HTERT RPE-1 (cell line): ENCODE data around the gene TPRN.

Experiments
- in situ Hi-C: fragments of 300-500 bp; cut with MboI; formaldehyde crosslinking; loops from 4 replicates; pipeline ENCODE4 v1.14.3; 2020; ENCODE audit warnings: low sequenced_read_pairs

The TPRN gene

GRCh38 chr9:137163365-137163715, 37.2 kb downstream of the TPRN start:
- in situ Hi-C loops = no loop called here

DNA sequence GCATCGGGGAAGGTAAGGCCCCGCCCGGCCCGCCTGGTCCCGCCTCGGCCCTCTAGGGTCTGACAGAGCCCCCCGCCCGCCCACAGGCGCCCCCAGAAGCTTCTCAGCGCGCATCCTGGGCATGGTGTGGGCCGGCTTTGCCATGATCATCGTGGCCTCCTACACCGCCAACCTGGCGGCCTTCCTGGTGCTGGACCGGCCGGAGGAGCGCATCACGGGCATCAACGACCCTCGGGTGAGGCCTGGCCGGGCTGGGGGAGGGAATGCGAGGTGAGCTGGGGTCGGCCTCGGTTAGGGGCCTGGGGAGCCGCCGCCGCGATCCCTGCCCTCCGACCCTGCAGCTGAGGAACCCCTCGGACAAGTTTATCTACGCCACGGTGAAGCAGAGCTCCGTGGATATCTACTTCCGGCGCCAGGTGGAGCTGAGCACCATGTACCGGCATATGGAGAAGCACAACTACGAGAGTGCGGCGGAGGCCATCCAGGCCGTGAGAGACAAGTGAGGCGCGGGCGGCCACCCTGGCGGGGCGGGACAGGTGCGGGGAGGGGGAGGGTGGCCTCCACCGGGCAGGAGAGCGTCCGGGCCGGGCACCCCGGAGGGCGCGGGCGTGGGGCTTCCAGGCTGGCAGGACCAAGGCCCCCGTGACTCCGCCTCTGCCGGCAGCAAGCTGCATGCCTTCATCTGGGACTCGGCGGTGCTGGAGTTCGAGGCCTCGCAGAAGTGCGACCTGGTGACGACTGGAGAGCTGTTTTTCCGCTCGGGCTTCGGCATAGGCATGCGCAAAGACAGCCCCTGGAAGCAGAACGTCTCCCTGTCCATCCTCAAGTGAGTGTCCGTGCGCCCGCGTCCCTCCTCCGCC, 37.8 kb downstream of the TPRN start:
- in situ Hi-C loops = no loop called here

- in situ Hi-C loops = no loop called here
Measured at GRCh38 chr9:137161558-137162486, 38.7 kb downstream of the TPRN start.

DNA sequence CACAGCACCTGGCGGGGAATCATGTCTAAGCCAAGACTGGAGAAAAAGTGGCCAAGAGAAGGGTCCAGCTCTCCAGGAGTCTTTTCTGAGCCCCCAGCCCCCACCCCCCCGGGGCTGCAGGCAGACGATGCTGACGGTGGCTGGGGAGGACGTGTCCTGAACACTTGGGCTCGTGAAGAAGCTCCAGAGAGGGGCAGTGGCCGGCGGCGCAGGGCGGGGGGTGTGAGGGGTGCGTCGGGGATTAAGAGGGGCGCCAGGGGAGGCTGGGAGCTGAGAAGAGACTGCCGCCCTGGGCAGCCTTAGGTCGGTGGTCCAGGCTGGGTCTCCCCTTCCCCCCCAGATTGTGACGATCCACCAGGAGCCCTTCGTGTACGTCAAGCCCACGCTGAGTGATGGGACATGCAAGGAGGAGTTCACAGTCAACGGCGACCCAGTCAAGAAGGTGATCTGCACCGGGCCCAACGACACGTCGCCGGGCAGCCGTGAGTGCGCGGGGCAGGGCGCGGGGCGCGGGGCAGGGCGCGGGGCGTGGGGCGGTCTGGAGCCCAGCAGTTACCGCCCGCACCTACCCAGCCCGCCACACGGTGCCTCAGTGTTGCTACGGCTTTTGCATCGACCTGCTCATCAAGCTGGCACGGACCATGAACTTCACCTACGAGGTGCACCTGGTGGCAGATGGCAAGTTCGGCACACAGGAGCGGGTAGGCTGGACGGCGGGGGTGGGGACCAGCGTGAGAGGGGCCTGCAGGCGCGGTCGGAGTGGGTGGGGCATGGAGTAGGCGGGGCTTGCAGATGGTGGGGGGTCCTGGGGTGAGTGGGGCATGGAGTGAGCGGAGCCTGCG, 39.6 kb downstream of the TPRN start:
- in situ Hi-C loops = no loop called here

- in situ Hi-C loops = no loop called here
Measured at GRCh38 chr9:137160054-137160425, 40.5 kb downstream of the TPRN start.

DNA sequence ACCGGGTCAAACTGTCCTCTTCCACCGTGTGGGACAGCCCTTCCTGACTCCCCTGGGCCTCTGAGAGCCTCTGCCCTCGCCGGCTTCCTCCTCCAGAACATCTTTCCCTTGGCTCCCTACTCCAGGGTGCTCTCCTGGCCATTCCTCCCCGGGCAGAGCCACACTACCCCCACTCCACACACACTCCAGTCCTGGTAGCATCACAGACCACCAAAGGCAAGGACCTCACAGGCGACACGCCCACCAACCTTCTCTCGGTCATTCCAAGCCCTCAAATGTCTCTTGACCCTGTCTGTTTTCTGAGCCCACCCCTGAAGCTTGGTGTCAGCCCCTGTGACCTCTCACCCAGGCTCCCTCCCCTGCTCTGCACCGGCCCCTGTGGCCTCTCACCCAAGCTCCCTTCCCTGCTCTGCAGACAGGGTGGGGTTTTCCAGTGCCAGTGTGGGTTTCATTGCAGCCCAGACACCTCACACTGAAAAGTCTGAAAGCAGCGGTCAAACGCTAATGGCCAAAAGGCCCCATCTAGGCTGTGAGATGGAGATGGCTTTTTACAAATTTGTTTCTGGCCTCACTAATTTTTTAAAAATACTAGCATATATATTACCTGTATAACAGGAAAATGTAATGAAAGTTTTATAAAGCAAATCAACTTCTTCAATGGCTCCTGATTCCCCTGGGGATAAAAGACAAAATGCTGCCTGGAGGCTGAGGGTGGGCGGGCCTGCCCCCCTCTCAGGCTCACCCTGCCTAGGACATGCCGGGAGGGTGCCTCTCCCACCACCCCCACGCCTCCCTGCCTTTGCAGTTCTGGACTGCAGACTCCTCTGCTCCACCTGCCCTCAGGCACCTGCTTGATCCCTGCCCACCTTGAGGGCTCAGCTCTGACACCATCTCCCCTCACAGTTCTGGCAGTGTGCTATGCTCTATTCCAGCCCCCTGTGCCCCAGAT, 41.2 kb downstream of the TPRN start:
- in situ Hi-C loops = no loop called here

DNA sequence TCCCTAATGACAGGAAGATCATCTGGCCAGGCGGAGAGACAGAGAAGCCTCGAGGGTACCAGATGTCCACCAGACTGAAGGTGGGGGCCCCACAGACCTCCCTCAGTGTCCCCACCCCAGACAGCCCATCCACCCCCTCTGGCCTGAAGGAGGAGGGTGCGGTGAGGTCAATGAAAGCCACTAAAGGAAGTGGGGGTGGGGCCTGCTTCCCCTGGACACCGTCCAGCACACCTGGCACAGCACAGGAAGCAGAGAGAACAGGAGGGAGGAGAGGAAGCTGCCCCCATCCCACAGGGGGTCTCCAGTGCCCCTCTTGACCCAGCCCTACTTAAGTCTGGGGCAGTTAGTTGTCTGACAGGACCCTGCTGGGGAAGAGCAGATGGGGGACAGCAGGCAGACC, 41.9 kb downstream of the TPRN start:
- in situ Hi-C loops = no loop called here

GRCh38 chr9:137157618-137158415, 42.7 kb downstream of the TPRN start:
- in situ Hi-C loops = no loop called here

- in situ Hi-C loops = no loop called here
Measured at GRCh38 chr9:137156567-137157375, 43.8 kb downstream of the TPRN start.

GRCh38 chr9:137152844-137153405, 47.6 kb downstream of the TPRN start:
- in situ Hi-C loops = no loop called here

- in situ Hi-C loops = no loop called here
Measured at GRCh38 chr9:137150617-137151457, 49.7 kb downstream of the TPRN start.

DNA sequence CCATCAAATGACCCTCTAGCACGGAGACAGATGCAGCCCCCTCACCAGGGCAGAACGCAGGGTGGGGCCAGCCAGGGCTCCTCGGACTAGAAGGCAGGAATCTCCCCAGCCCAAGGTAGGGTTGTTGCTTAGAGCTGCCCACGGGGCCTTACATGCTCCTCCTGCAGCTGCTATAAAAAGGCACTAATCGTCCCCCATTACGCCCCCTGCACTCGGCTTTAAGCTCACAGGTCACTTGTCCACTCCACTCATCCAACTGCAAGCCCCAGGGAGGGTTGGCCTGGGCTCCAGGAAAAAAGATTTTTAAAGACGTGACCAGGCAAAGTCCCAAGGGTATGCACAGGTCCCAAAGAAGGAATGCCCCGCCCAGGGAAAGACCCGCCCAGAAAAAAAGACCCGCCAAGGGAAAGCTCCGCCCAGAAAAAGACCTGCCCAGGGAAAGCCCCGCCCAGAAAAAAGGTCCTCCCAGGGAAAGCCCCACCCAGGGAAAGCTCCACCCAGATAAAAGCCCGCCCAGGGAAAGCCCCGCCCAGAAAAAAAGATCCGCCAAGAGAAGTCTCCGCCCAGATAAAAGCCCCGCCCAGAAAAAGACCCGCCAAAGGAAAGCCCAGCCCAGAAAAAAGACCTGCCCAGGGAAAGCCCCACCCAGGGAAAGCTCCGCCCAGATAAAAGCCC, 50.5 kb downstream of the TPRN start:
- in situ Hi-C loops = no loop called here

DNA sequence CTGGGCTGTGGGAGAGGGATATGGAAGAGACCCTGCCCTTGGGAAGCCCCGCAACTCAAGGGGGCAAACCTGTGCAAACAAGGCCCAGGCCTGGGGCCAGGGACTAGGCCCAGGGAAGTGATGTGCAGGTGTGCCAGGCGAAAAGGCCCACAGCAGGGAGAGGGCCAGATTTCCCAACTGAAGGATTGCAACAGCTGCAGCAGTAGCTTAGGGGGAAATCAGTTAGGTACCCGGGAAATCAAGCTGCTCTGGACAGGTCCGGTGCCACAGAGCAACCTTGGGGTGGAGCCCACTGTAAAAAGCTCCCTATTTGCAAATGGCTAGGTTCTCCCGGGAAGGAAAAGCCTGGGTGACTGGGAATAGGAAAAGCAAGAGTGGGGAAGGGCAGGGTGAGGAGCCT, 51.2 kb downstream of the TPRN start:
- in situ Hi-C loops = no loop called here

GRCh38 chr9:137148661-137149060, 51.9 kb downstream of the TPRN start:
- in situ Hi-C loops = no loop called here

- in situ Hi-C loops = no loop called here
Measured at GRCh38 chr9:137148242-137148641, 52.3 kb downstream of the TPRN start.

DNA sequence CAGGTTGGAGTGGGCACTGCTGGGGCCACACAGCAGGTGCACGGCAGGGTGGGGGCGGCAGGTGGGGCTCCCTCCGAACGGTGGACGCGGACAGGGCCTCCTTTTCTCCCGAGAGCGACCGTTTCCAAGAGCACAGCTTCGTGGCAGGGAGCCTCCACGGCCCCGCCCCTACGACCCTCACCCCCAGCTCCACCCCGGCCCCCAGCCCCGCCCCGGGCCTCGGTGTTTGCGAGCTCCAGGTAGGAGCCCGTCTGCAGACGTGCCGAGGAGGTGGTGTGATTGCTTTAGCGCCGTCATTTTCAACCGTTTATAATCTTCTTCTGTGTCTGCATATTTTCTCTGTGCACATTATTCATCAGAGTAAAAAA, 52.8 kb downstream of the TPRN start:
- in situ Hi-C loops = no loop called here
